ENCODE results near the gene PGD. TPM values are rescaled to one million over a fixed set of nuclear protein-coding genes. Genes with fewer than 3 reads are reported as not detected.
"Not testable (repeated sequence)": the region's sequence is repeated elsewhere in the genome, so short reads cannot be mapped to it uniquely, and the experiment has no call there.

Gene PGD
- total RNA-seq, 1 experiment from 2014 or later: 142 TPM

- intact Hi-C loops (cut with micrococcal nuclease; ENCODE audit: unreplicated experiment): no loop called here
- no peak overlapping the region for H3K4me3 Mint-ChIP-seq (ENCODE audit: low read depth, unreplicated experiment)
- H3K4me1 Mint-ChIP-seq (ENCODE audit: low read depth, unreplicated experiment): no peaks in the 10 kb centered on the region
- no TSS peak for BruUV-seq (replicated peaks)
- H3K9me3 Mint-ChIP-seq (ENCODE audit: low read depth, unreplicated experiment): no peaks in the 10 kb centered on the region
- no peaks in the 10 kb centered on the region for H3K36me3 Mint-ChIP-seq (ENCODE audit: insufficient read depth, unreplicated experiment)
- no peak overlapping the region for H3K27ac Mint-ChIP-seq (ENCODE audit: unreplicated experiment)
- CTCF ChIA-PET: no interaction called here
- TF ChIP-seq CTCF (IDR thresholded peaks at IDR 0.05; ENCODE audit: unreplicated experiment): no peak
- DNase-seq: no peak
- H3K27me3 Mint-ChIP-seq (ENCODE audit: unreplicated experiment): no peaks in the 10 kb centered on the region
Measured at GRCh38 chr1:10361515-10361914, 37.3 kb upstream of the PGD start.

- Mint-ChIP-seq H3K4me1 (ENCODE audit: low read depth, unreplicated experiment) (no peaks in the 10 kb centered on the region), H3K9me3 (ENCODE audit: low read depth, unreplicated experiment) (no peaks in the 10 kb centered on the region), H3K27me3 (ENCODE audit: unreplicated experiment) (no peaks in the 10 kb centered on the region), H3K36me3 (ENCODE audit: insufficient read depth, unreplicated experiment) (peaks cover 7% of the 10 kb centered on the region), H3K27ac (ENCODE audit: unreplicated experiment) (no peak overlapping the region), H3K4me3 (ENCODE audit: low read depth, unreplicated experiment) (no peak overlapping the region)
- no peak for TF ChIP-seq CTCF (IDR thresholded peaks at IDR 0.05; ENCODE audit: unreplicated experiment)
- intact Hi-C loops (cut with micrococcal nuclease; ENCODE audit: unreplicated experiment): no loop called here
- no peak for DNase-seq
- no TSS peak for BruUV-seq (replicated peaks)
- CTCF ChIA-PET: no interaction called here
Measured at GRCh38 chr1:10368194-10368593, 30.7 kb upstream of the PGD start.

GRCh38 chr1:10374442-10374860 lies 24.4 kb upstream of the PGD start:
- Mint-ChIP-seq H3K36me3 (ENCODE audit: insufficient read depth, unreplicated experiment) (peaks cover 19% of the 10 kb centered on the region), H3K4me1 (ENCODE audit: low read depth, unreplicated experiment) (no peaks in the 10 kb centered on the region), H3K9me3 (ENCODE audit: low read depth, unreplicated experiment) (no peaks in the 10 kb centered on the region), H3K27ac (ENCODE audit: unreplicated experiment) (no peak overlapping the region), H3K4me3 (ENCODE audit: low read depth, unreplicated experiment) (no peak overlapping the region), H3K27me3 (ENCODE audit: unreplicated experiment) (no peaks in the 10 kb centered on the region)
- CTCF ChIA-PET: no interaction called here
- DNase-seq: no peak
- intact Hi-C loops (cut with micrococcal nuclease; ENCODE audit: unreplicated experiment): loop anchor here (10.0 kb wide), 1 partner anchor 120 kb away; no protein-coding TSS in a partner anchor
- no peak for TF ChIP-seq CTCF (IDR thresholded peaks at IDR 0.05; ENCODE audit: unreplicated experiment)
- no TSS peak for BruUV-seq (replicated peaks)

GRCh38 chr1:10377365-10378029 lies 21.4 kb upstream of the PGD start:
- intact Hi-C loops (cut with micrococcal nuclease; ENCODE audit: unreplicated experiment): loop anchor here (1.0 to 10.0 kb wide), 2 partner anchors 51 to 117 kb away; no protein-coding TSS in a partner anchor
- H3K4me1 Mint-ChIP-seq (ENCODE audit: low read depth, unreplicated experiment); H3K4me3 Mint-ChIP-seq (ENCODE audit: low read depth, unreplicated experiment); CTCF ChIA-PET; H3K9me3 Mint-ChIP-seq (ENCODE audit: low read depth, unreplicated experiment); H3K27me3 Mint-ChIP-seq (ENCODE audit: unreplicated experiment); H3K27ac Mint-ChIP-seq (ENCODE audit: unreplicated experiment): not testable (repeated sequence)
- TF ChIP-seq CTCF (IDR thresholded peaks at IDR 0.05; ENCODE audit: unreplicated experiment): peak; percentile 62
- BruUV-seq (replicated peaks): TSS peak; percentile 84
- peak; percentile 70 for DNase-seq
- H3K36me3 Mint-ChIP-seq (ENCODE audit: insufficient read depth, unreplicated experiment): peaks cover 12% of the 10 kb centered on the region
